K562 (cell line): Measurements from ENCODE around the gene TDRD10.

Experiments
- NFIC ChIP-seq: fragments of 450-650 bp; IDR thresholded peaks from 2 replicates; pipeline ENCODE4 v1.6.1; 2017; ENCODE audit warnings: mild to moderate bottlenecking, inconsistent platforms
- PKNOX1 ChIP-seq: fragments of 450-650 bp; IDR thresholded peaks from 2 replicates; pipeline ENCODE4 v1.6.1; 2016
- SIN3A ChIP-seq, 2 experiments: fragments of 150-350 bp in 1 of 2; IDR thresholded peaks; 2 replicates each; pipeline ENCODE4 v1.6.1; 2011 to 2016; ENCODE audit warnings: borderline replicate concordance in 2 of 2, low read depth in 2 of 2, low read length in 2 of 2, mild to moderate bottlenecking in 2 of 2, moderate library complexity in 2 of 2; ENCODE audit not compliant: control insufficient read depth in 1 of 2
- TAF1 ChIP-seq: IDR thresholded peaks from 2 replicates; pipeline ENCODE4 v1.6.1; 2011; ENCODE audit warnings: mild to moderate bottlenecking, low read length, moderate library complexity; ENCODE audit not compliant: insufficient read depth, control insufficient read depth, severe bottlenecking; ENCODE audit errors: extremely low read depth
- ZC3H8 ChIP-seq: fragments of 450-650 bp; IDR thresholded peaks from 2 replicates; pipeline ENCODE4 v1.6.1; 2017
- ZNF518B ChIP-seq: fragments of 250-450 bp; sonication (Bioruptor Pico); IDR thresholded peaks from 2 replicates; pipeline ENCODE4 v1.5.0; 2021; ENCODE audit warnings: mild to moderate bottlenecking, moderate library complexity

GRCh38 chr1:154539486-154540483 is 37.8 kb downstream of the TDRD10 start:
- TF ChIP-seq PKNOX1 (no peak), ZC3H8 (no peak), ZNF518B (CRISPR knock-in tag) (no peak), SIN3A (IDR thresholded peaks at IDR 0.05; ENCODE audit: borderline replicate concordance in 2 of 2, control insufficient read depth in 1 of 2, low read depth in 2 of 2, low read length in 2 of 2) (no peak), TAF1 (no peak), NFIC (no peak)
